Measurements from ENCODE around the gene NACC2.

The NACC2 gene

GRCh38 chr9:136019681-136020060, 75.4 kb downstream of the NACC2 start:
- no peak for DNase-seq
- TF ChIP-seq POLR2A (IDR thresholded peaks at IDR 0.05; ENCODE audit: low read length) = no peak
- no peak for TF ChIP-seq GATA1 (IDR thresholded peaks at IDR 0.05; ENCODE audit: low read depth, low read length)

- TF ChIP-seq GATA1 (IDR thresholded peaks at IDR 0.05; ENCODE audit: low read depth, low read length) (no peak), POLR2A (IDR thresholded peaks at IDR 0.05; ENCODE audit: low read length) (no peak)
Observed at GRCh38 chr9:136019041-136019680, 75.9 kb downstream of the NACC2 start.

DNA sequence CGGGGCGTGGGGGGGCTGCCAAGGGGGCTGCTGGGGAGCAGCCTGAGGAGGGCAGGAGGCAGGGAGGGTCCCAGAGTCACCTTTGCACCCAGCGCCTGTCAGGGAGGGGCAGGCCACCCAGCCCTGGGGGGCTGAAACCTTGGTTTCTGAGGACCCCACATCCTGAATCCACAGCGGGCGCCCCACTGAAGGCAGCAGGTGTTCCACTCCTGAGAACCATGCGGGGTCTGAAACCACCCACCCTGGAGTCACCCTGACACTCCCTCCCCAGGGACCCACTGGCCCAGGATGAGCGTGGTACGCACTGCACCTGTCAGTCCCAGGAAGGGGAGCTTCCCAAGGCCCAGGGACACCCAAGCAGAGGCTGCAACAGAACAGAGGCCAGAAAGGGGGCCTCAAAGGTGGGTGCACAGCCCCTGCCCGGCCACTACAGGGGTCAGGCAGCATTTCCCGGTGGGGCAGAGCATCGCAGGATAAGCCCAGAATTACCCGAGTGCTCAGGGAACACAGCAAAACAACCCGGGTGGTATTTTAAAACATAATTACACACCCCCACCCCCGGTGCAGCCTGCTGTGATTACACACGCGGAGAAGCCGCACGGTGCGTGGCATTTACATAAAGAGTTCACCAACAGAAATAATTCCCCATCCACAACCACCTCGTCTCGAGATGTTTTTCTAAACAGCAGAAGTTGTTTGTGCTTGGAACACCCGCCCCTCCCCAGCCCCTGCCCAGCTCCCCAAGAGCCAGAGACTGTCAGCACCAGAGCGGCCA, 76.6 kb downstream of the NACC2 start:
- TF ChIP-seq POLR2A (IDR thresholded peaks at IDR 0.05; ENCODE audit: low read length) = no peak
- no peak for TF ChIP-seq GATA1 (IDR thresholded peaks at IDR 0.05; ENCODE audit: low read depth, low read length)
- no peak for DNase-seq

More at GRCh38 chr9:136019041-136019680, 75.9 kb downstream of the NACC2 start:
- no peak for DNase-seq

DNA sequence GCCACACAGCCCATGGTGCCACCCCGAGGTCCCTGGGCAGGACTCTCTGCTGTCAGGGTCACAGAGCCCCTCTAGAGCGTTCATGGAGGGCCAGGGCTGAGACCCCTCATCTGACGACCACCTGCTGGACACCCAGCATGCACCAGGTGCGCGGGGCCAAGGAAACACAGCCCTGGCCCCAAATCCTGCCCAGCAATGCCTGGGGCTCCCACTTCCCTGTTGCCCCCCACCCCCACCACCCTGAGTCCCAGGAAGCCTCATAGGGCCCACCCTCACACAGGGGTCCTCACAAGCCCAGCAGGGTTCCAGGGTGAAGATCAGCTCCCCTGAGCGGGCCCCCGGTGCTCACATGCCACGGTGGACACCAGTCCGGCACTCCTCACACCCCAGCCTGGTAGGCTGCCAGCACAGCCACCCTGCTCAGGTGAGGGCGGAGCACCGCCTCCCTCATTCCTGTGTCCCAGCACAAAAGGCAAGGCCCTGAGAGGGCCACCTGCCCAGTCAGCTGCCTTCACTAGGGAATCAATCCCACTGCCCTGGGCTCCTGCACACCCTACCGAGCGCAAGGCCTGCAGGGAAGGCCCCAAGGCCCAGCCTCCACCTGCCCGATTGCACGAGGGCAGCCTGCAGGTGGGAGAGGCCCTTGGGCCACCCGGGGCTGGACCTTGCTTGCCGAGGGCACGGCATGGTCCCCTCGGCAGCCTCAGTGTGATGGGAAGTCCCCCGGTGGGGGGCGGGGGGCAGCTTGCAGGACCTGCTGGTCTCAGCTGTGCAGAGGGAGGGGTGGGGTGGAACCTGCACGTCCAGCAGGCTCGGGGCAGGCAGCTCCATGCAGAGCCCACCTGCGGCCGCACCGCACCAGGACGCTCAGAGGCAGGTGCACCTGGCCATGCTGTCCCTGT, 77.5 kb downstream of the NACC2 start:
- no peak for DNase-seq
- no peak for TF ChIP-seq POLR2A (IDR thresholded peaks at IDR 0.05; ENCODE audit: low read length)
- TF ChIP-seq GATA1 (IDR thresholded peaks at IDR 0.05; ENCODE audit: low read depth, low read length) = no peak

- no peak for TF ChIP-seq GATA1 (IDR thresholded peaks at IDR 0.05; ENCODE audit: low read depth, low read length)
- no peak for DNase-seq
Observed at GRCh38 chr9:136016572-136017288, 78.4 kb downstream of the NACC2 start.

DNA sequence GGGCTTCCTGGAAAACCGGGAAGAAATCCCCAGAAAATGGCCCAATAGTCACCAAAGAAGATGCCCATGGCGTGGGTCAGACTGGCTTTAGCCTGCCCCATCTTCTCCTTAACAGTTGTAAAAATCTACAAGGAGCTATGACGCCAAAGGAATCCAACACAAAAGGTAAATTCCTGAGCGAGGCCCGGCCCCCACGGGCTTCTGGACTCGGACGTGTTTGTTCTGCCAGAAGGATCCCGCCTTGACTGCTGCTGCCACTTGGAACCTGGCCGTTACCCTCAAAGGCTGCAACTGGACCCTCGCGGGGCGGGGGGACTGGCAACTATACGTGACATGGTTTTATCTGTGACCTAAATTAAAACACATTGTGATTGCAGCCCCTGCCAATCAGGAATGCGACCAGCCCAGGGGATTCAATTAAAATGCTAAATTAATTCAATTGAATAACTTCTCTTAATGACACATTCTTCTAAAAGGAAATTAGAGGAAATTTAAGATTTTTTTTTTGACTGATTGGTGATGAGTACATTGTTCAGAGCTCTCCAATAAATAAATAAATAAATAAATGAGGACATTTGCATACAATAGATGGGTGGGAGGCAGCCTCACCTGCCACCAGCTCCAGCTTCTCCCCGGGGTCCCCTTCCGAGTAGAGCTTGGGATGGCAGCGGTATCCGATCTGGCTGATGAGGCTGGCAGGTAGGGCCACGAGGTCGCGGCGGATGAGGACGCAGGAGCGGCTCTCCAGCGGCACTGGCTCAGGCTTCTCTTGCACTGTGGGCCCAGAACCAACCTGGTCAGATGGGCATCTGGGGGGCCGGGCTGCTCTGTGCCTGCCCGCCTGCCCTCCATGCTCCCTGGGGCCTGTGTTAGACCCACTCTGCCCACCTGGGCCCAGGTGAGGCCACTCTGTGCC, 79.2 kb downstream of the NACC2 start:
- DNase-seq = no peak
- TF ChIP-seq GATA1 (IDR thresholded peaks at IDR 0.05; ENCODE audit: low read depth, low read length) (no peak), POLR2A (IDR thresholded peaks at IDR 0.05; ENCODE audit: low read length) (no peak)

- no peak for DNase-seq
- TF ChIP-seq POLR2A (IDR thresholded peaks at IDR 0.05; ENCODE audit: low read length) (no peak), GATA1 (IDR thresholded peaks at IDR 0.05; ENCODE audit: low read depth, low read length) (no peak)
Observed at GRCh38 chr9:136014924-136015633, 80.0 kb downstream of the NACC2 start.

GRCh38 chr9:136014147-136014923, 80.8 kb downstream of the NACC2 start:
- TF ChIP-seq GATA1 (IDR thresholded peaks at IDR 0.05; ENCODE audit: low read depth, low read length) = no peak
- no peak for TF ChIP-seq POLR2A (IDR thresholded peaks at IDR 0.05; ENCODE audit: low read length)
- no peak for DNase-seq

DNA sequence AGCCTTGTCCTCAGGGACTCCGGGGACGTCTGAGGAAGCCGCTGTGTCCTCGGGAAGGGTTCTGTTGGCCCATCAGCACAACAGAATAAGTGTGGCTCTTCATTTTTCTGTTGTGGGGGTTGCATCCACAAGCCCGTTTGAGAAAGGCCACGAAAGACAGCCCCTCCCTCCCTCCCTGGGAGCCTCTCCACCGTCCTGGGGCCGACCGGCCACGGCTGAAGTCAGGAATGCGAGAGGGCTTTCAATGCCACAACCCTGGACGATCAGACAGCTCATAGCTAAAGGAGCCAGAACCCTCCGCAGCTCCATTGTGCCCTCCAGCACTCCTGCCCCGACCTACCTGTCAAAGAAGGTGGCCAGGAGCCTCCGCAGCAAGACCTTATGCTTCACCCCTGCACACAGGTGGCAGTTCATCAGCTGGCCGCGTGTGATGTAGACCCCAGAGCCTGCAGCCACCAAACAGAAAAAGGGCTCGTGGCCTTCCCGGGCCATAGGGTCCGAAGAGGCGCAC, 81.5 kb downstream of the NACC2 start:
- no peak for DNase-seq
- TF ChIP-seq GATA1 (IDR thresholded peaks at IDR 0.05; ENCODE audit: low read depth, low read length) (no peak), POLR2A (IDR thresholded peaks at IDR 0.05; ENCODE audit: low read length) (no peak)

DNA sequence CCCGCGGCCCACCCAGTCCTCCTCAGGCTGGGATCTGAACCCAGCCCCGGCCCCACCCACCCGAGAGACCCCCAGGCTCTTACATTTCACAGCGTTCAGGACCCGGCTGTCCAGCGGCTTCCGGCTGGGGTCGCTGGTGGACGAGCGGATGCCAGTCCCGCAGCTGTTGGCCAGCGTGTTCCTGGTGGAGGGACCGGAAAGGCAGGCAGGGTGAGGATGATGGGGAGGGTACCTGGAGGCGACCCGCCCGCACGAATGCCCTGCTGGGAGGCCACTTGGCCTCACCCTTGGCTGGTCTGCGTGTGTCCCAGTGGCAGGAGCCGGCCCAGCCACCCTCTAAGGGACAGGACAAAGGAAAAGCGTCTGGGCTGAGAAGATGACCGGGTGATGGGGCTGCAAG, 82.0 kb downstream of the NACC2 start:
- TF ChIP-seq GATA1 (IDR thresholded peaks at IDR 0.05; ENCODE audit: low read depth, low read length) (no peak), POLR2A (IDR thresholded peaks at IDR 0.05; ENCODE audit: low read length) (no peak)

DNA sequence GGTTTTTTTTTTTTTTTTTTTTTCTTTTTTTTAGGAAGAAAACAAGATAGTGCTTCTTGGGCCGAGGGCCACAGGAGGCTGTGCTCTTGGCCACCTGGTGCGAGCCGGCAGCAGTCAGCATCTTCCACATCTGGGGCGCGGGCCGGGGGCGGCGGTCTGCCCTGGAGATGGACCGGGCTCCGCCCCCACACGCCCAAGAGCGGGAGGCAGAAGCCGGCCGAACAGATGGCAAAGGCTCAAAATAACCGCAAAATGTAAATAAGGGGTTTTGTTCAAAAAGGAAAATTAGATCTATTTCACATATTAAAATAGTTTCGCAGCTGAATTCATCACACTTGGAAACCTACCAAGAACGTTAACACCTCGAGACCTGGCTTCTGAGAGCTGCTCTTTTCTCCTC, 82.4 kb downstream of the NACC2 start:
- TF ChIP-seq GATA1 (IDR thresholded peaks at IDR 0.05; ENCODE audit: low read depth, low read length) (no peak), POLR2A (IDR thresholded peaks at IDR 0.05; ENCODE audit: low read length) (no peak)
- DNase-seq = no peak

More for the DNA sequence above, 82.0 kb downstream of the NACC2 start:
- no peak for DNase-seq

Data from erythroblast (primary cell).